Sigmoid colon (tissue), 7 donors: ENCODE data around the gene RPL22. TPM values are rescaled to one million over a fixed set of nuclear protein-coding genes. Genes with fewer than 3 reads are reported as not detected.

Experiments
- DNase-seq: peaks from one replicate; pipeline ENCODE4 v3.0.0-alpha.2; 2019
- H3K27ac ChIP-seq, 4 donors: fragments of 200-600 bp; sonication (generic); one replicate each; pipeline ENCODE4 v1.5.1; 2016 to 2019; ENCODE audit warnings: mild to moderate bottlenecking in 1 of 4
- H3K27me3 ChIP-seq, 3 donors: fragments of 200-600 bp; sonication (generic); one replicate each; pipeline ENCODE4 v1.5.1; 2019; ENCODE audit warnings: mild to moderate bottlenecking in 1 of 3
- H3K36me3 ChIP-seq, 4 donors: fragments of 200-600 bp; sonication (generic); one replicate each; pipeline ENCODE4 v1.5.1; 2016 to 2019
- H3K4me1 ChIP-seq, 4 donors: fragments of 200-600 bp; sonication (generic); one replicate each; pipeline ENCODE4 v1.5.1; 2017 to 2019
- H3K4me3 ChIP-seq, 4 donors: fragments of 200-600 bp; sonication (generic); one replicate each; pipeline ENCODE4 v1.5.1; 2017 to 2019; ENCODE audit warnings: mild to moderate bottlenecking in 2 of 4, moderate library complexity in 1 of 4
- H3K9me3 ChIP-seq, 4 donors: fragments of 200-600 bp in 3 of 4; sonication (generic) in 3 of 4; one replicate each; pipeline versions ENCODE4 v1.5.1 to v1.6.1; 2013 to 2019
- CTCF ChIP-seq, 4 experiments: fragments of 450-650 bp in 3 of 4; fragments of 200-600 bp in 1 of 4; IDR thresholded peaks; one replicate each; pipeline ENCODE4 v1.5.1; 2016 to 2019; ENCODE audit warnings: antibody characterized with exemption in 4 of 4, mild to moderate bottlenecking in 3 of 4, moderate library complexity in 2 of 4
- EP300 ChIP-seq, 4 donors: sonication (generic); formaldehyde crosslinking; IDR thresholded peaks; one replicate each; pipeline ENCODE4 v1.6.1; 2017; ENCODE audit warnings: antibody characterized with exemption in 4 of 4
- POLR2A ChIP-seq, 2 donors: fragments of 450-650 bp; IDR thresholded peaks; one replicate each; pipeline ENCODE4 v1.6.1; 2016; ENCODE audit warnings: antibody characterized with exemption in 2 of 2, mild to moderate bottlenecking in 2 of 2, moderate library complexity in 2 of 2
- POLR2AphosphoS5 ChIP-seq, 4 donors: sonication (generic); formaldehyde crosslinking; IDR thresholded peaks; one replicate each; pipeline ENCODE4 v1.6.1; 2017; ENCODE audit warnings: antibody characterized with exemption in 4 of 4
- WGBS, 2 donors: extraction: QIAGEN DNeasy Blood & Tissue Kit; methylation state at CpG; one replicate each; pipeline ENCODE4 v1.1.7; 2013; 5-methylcytosine and 5-hydroxymethylcytosine counted together
- intact Hi-C: fragments of 100-400 bp; cut with DNase I; formaldehyde crosslinking; loops from one replicate; pipeline ENCODE4 v1.15.1; 2023
- polyA plus RNA-seq, 3 donors: library from polyadenylated mRNA; stranded (reverse); fragments of 200-250 nt; gene quantifications; one replicate each; pipeline ENCODE4 v1.2.3, GENCODE V29; 2013
- total RNA-seq, 4 donors: library from RNA; depleted of rRNA; stranded (reverse); fragments of >200 nt; gene quantifications; one replicate each; pipeline ENCODE4 v1.1.0, GENCODE V29; 2016
- donor health status: healthy with polysubstance abuse.
- donor health status: Bipolar disorder and iron deficiency.
- donor health status: healthy.

Gene RPL22
- total and polyA plus RNA-seq, 7 donors, result 166 to 443 (median 267) TPM

- DNase-seq, result no peak
- no peaks in the 10 kb centered on the region for H3K36me3 ChIP-seq
- intact Hi-C loops, result no loop called here
- 60 to 73% methylated on average over 10 of the region's 10 CpGs for WGBS, 2 donors
- H3K9me3 ChIP-seq, result no peaks in the 10 kb centered on the region
- no peak for TF ChIP-seq POLR2AphosphoS5 (IDR thresholded peaks at IDR 0.05)
- no peak for TF ChIP-seq EP300 (IDR thresholded peaks at IDR 0.05)
- TF ChIP-seq POLR2A (IDR thresholded peaks at IDR 0.05), result no peak
- TF ChIP-seq CTCF (IDR thresholded peaks at IDR 0.05), result no peak
- no peak overlapping the region for H3K27ac ChIP-seq
- no peaks in the 10 kb centered on the region for H3K4me1 ChIP-seq
- H3K27me3 ChIP-seq, result peaks cover 4 to 82% (median 36%) of the 10 kb centered on the region in 3 donors
- H3K4me3 ChIP-seq, result no peak overlapping the region
Observed at GRCh38 chr1:6172549-6172948, 26.8 kb downstream of the RPL22 start.

- Histone ChIP-seq H3K4me1 (no peaks in the 10 kb centered on the region), H3K27ac (no peak overlapping the region), H3K36me3 (no peaks in the 10 kb centered on the region), H3K27me3 (peaks cover 0 to 73% (median 27%) of the 10 kb centered on the region in 3 donors), H3K9me3 (no peaks in the 10 kb centered on the region), H3K4me3 (no peak overlapping the region)
- WGBS, 2 donors, result 27 to 43% methylated on average over 10 of the region's 10 CpGs
- TF ChIP-seq EP300 (IDR thresholded peaks at IDR 0.05) (no peak), POLR2AphosphoS5 (IDR thresholded peaks at IDR 0.05) (no peak), POLR2A (IDR thresholded peaks at IDR 0.05) (no peak), CTCF (IDR thresholded peaks at IDR 0.05) (no peak)
- DNase-seq, result no peak
- intact Hi-C loops, result no loop called here
Observed at GRCh38 chr1:6171548-6172124, 27.8 kb downstream of the RPL22 start.

GRCh38 chr1:6170742-6171201 lies 28.6 kb downstream of the RPL22 start:
- TF ChIP-seq POLR2A (IDR thresholded peaks at IDR 0.05) (no peak), CTCF (IDR thresholded peaks at IDR 0.05) (no peak), EP300 (IDR thresholded peaks at IDR 0.05) (no peak), POLR2AphosphoS5 (IDR thresholded peaks at IDR 0.05) (no peak)
- Histone ChIP-seq H3K4me1 (no peaks in the 10 kb centered on the region), H3K4me3 (no peak overlapping the region), H3K27me3 (peaks cover 0 to 65% (median 18%) of the 10 kb centered on the region in 3 donors), H3K9me3 (no peaks in the 10 kb centered on the region), H3K27ac (no peak overlapping the region), H3K36me3 (no peaks in the 10 kb centered on the region)
- intact Hi-C loops, result no loop called here
- 51 to 63% methylated on average over 19 of the region's 19 CpGs for WGBS, 2 donors
- DNase-seq, result no peak

GRCh38 chr1:6170116-6170741 lies 29.2 kb downstream of the RPL22 start:
- Histone ChIP-seq H3K36me3 (no peaks in the 10 kb centered on the region), H3K9me3 (no peaks in the 10 kb centered on the region), H3K4me3 (no peak overlapping the region), H3K27me3 (peaks cover 0 to 65% (median 15%) of the 10 kb centered on the region in 3 donors), H3K27ac (no peak overlapping the region), H3K4me1 (no peaks in the 10 kb centered on the region)
- no peak for TF ChIP-seq POLR2AphosphoS5 (IDR thresholded peaks at IDR 0.05)
- intact Hi-C loops, result no loop called here
- no peak for DNase-seq
- 71 to 75% methylated on average over 16 of the region's 16 CpGs for WGBS, 2 donors

- H3K4me3 ChIP-seq, result no peak overlapping the region
- intact Hi-C loops, result no loop called here
- no peak overlapping the region for H3K27ac ChIP-seq
- no peaks in the 10 kb centered on the region for H3K36me3 ChIP-seq
- peaks cover 0 to 62% (median 15%) of the 10 kb centered on the region in 3 donors for H3K27me3 ChIP-seq
- no peaks in the 10 kb centered on the region for H3K9me3 ChIP-seq
- no peaks in the 10 kb centered on the region for H3K4me1 ChIP-seq
- 60 to 77% methylated on average over 18 of the region's 18 CpGs for WGBS, 2 donors
- TF ChIP-seq EP300 (IDR thresholded peaks at IDR 0.05), result no peak
- TF ChIP-seq POLR2AphosphoS5 (IDR thresholded peaks at IDR 0.05), result no peak
- TF ChIP-seq CTCF (IDR thresholded peaks at IDR 0.05), result no peak
- TF ChIP-seq POLR2A (IDR thresholded peaks at IDR 0.05), result no peak
- DNase-seq, result no peak
Observed at GRCh38 chr1:6168947-6169586, 30.3 kb downstream of the RPL22 start.
